Pancreas (tissue), 10 donors: ENCODE data around the gene PRDM5. TPM values are rescaled to one million over a fixed set of nuclear protein-coding genes. Genes with fewer than 3 reads are reported as not detected.

Experiments used
- ATAC-seq, 4 donors: fragments of 200-7000 bp; cut with Tn5 transposase; one replicate each; pipeline versions ENCODE4 v1.8.0 to v1.9.1; 2020; ENCODE audit warnings: mild to moderate bottlenecking in 4 of 4, moderate library complexity in 4 of 4
- DNase-seq, 6 donors: peaks; one replicate each; pipeline ENCODE4 v3.0.0-alpha.2; 2020
- FAIRE-seq: peaks from 2 replicates; lab custom pipeline; 2012; peaks lifted over from hg19 to GRCh38; lab: Jason Lieb, UNC
- H3K27ac ChIP-seq, 4 donors: fragments of 200-600 bp; sonication (generic); 1 replicate in 3 of 4; 2 replicates in 1 of 4; pipeline versions ENCODE4 v1.5.0 to v1.8.0; 2020
- H3K27me3 ChIP-seq, 4 donors: fragments of 200-600 bp; one replicate each; pipeline ENCODE4 v1.8.0; 2021
- H3K36me3 ChIP-seq, 3 donors: fragments of 200-600 bp; sonication (generic) in 1 of 3; one replicate each; pipeline versions ENCODE4 v1.5.0 to v1.8.0; 2020 to 2021
- H3K4me1 ChIP-seq, 3 donors: fragments of 200-600 bp; one replicate each; pipeline ENCODE4 v1.8.0; 2021
- H3K4me3 ChIP-seq, 4 donors: fragments of 200-600 bp; sonication (generic) in 2 of 4; one replicate each; pipeline versions ENCODE4 v1.5.0 to v1.8.0; 2020 to 2021
- H3K9me3 ChIP-seq, 4 donors: fragments of 200-600 bp; one replicate each; pipeline ENCODE4 v1.8.0; 2021
- WGBS, 2 donors: extraction: QIAGEN DNeasy Blood & Tissue Kit; methylation state at CpG; one replicate each; pipeline ENCODE4 v1.1.7; 2013; 5-methylcytosine and 5-hydroxymethylcytosine counted together
- intact Hi-C, 3 donors: fragments of 100-400 bp; cut with DNase I; formaldehyde crosslinking; loops; one replicate each; pipeline versions ENCODE4 v1.11.1 to v1.14.2; 2022
- polyA plus RNA-seq, 2 donors: library from polyadenylated mRNA; stranded (reverse); fragments of 200-250 nt; gene quantifications; one replicate each; pipeline ENCODE4 v1.2.3, GENCODE V29; 2013
- total RNA-seq, 6 donors: library from RNA; stranded (reverse); fragmentation: NEBNext Ultra II Directional in 4 of 6; extraction: Animal tissue kit (Norgen Biotek cat#: 25700) in 4 of 6; gene quantifications; one replicate each; pipeline versions ENCODE4 v1.2.1 to v1.2.4, GENCODE V29; 2021 to 2023
- TF ChIP-seq, protein P1 (sequence below), 4 donors: fragments of 200-600 bp; sonication (generic) in 3 of 4; IDR thresholded peaks; one replicate each; pipeline versions ENCODE4 v1.5.0 to v1.8.0; 2021; ENCODE audit warnings: antibody characterized with exemption in 4 of 4
- donor health status: healthy with polysubstance abuse.
- donor health status: DM: no; HTN: no; CAD: no; lungs with moderate emphysema.
- donor health status: DM: no; HTN: no; CAD: no.
- donor health status: control.
- donor health status: control.
- donor health status: Bipolar disorder and iron deficiency.
- donor health status: DM: yes; HTN: yes; CAD: no.
- donor health status: DM: no; HTN: no; CAD: no.
- donor health status: DM: no; HTN: no; CAD: no.
- donor health status: DM: yes; HTN: yes; CAD: no.

Gene PRDM5
- total and polyA plus RNA-seq, 8 donors, result 2.7 to 13.2 (median 9.5) TPM

DNA sequence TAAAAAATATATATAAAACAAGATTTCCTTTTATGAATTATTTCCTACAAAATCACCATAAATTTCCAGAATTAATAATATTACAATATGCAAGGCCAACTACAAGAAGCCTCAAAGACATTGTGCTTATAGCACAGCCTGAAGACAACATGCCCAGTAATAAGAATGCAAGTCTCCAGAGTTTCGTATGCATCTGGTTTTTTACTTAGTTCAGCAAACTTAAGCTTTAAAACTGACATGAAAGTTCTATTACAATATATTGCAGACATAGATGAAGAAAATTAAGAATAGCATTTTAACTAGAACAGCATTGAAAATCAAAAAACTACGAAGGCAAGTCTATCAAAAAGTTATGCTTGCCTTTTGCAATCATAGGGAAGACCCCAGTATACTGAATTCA, 107.6 kb downstream of the PRDM5 start:
- Histone ChIP-seq H3K27me3 (no peaks in the 10 kb centered on the region), H3K9me3 (no peaks in the 10 kb centered on the region), H3K36me3 (no peaks in the 10 kb centered on the region), H3K4me3 (no peak overlapping the region), H3K4me1 (no peaks in the 10 kb centered on the region), H3K27ac (no peak overlapping the region)
- TF ChIP-seq, protein P1, sequence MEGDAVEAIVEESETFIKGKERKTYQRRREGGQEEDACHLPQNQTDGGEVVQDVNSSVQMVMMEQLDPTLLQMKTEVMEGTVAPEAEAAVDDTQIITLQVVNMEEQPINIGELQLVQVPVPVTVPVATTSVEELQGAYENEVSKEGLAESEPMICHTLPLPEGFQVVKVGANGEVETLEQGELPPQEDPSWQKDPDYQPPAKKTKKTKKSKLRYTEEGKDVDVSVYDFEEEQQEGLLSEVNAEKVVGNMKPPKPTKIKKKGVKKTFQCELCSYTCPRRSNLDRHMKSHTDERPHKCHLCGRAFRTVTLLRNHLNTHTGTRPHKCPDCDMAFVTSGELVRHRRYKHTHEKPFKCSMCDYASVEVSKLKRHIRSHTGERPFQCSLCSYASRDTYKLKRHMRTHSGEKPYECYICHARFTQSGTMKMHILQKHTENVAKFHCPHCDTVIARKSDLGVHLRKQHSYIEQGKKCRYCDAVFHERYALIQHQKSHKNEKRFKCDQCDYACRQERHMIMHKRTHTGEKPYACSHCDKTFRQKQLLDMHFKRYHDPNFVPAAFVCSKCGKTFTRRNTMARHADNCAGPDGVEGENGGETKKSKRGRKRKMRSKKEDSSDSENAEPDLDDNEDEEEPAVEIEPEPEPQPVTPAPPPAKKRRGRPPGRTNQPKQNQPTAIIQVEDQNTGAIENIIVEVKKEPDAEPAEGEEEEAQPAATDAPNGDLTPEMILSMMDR (IDR thresholded peaks at IDR 0.05), result no peak
- FAIRE-seq (no peak), DNase-seq (no peak), ATAC-seq (no peak)
- 96 to 97% methylated on average over 2 of the region's 2 CpGs for WGBS, 2 donors
- intact Hi-C loops, result no loop called here

DNA sequence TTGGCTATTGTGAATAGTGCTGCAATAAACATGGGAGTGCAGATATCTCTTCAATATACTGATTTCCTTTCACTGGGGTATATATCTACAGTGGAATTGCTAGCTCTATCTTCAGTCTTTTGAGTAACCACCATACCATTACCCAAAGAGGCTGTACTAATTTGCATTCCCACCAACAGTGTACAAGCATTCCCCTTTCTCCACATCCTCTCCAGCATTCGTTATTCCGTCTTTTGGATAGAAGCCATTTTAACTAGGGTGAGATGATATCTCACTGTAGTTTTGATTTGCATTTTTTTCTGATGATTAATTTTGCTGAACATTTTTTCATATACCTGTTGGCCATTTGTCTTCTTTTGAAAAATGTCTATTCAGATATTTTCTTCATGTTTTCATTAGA, 110.3 kb downstream of the PRDM5 start:
- TF ChIP-seq, protein P1 (IDR thresholded peaks at IDR 0.05), result no peak
- peaks cover 0 to 11% (median 0%) of the 10 kb centered on the region in 3 donors for H3K36me3 ChIP-seq
- no peak for ATAC-seq
- no peak overlapping the region for H3K27ac ChIP-seq
- H3K4me1 ChIP-seq, result no peaks in the 10 kb centered on the region
- intact Hi-C loops, result no loop called here
- 91 to 96% methylated on average over 2 of the region's 2 CpGs for WGBS, 2 donors
- no peak for DNase-seq
- H3K27me3 ChIP-seq, result no peaks in the 10 kb centered on the region
- FAIRE-seq, result no peak
- no peaks in the 10 kb centered on the region for H3K9me3 ChIP-seq
- no peak overlapping the region for H3K4me3 ChIP-seq

DNA sequence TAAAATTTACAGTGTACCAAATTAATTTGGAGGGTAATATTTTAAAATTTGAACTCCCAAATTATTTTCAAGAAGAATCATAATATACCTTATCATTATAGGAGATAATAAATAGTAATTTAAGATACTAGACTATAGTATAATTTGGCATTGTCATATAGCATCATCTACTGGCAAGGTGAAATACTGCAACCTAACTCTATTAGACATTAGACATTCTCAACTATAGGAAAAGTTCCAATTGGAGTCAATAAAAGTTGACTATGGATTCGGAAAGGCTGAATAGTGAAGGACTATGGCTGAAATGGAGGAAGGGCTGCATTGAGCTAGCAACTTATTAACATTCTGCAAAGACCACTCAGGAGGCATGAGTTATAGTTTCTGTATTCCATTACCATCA, 113.0 kb downstream of the PRDM5 start:
- no peaks in the 10 kb centered on the region for H3K4me1 ChIP-seq
- intact Hi-C loops, result no loop called here
- H3K36me3 ChIP-seq, result peaks cover 0 to 13% (median 0%) of the 10 kb centered on the region in 3 donors
- H3K27me3 ChIP-seq, result no peaks in the 10 kb centered on the region
- DNase-seq (no peak), FAIRE-seq (no peak), ATAC-seq (no peak)
- H3K27ac ChIP-seq, result no peak overlapping the region
- no peaks in the 10 kb centered on the region for H3K9me3 ChIP-seq
- H3K4me3 ChIP-seq, result no peak overlapping the region
- TF ChIP-seq, protein P1 (IDR thresholded peaks at IDR 0.05), result no peak
- WGBS, 2 donors, result 92 to 95% methylated on average over 1 of the region's 1 CpG

DNA sequence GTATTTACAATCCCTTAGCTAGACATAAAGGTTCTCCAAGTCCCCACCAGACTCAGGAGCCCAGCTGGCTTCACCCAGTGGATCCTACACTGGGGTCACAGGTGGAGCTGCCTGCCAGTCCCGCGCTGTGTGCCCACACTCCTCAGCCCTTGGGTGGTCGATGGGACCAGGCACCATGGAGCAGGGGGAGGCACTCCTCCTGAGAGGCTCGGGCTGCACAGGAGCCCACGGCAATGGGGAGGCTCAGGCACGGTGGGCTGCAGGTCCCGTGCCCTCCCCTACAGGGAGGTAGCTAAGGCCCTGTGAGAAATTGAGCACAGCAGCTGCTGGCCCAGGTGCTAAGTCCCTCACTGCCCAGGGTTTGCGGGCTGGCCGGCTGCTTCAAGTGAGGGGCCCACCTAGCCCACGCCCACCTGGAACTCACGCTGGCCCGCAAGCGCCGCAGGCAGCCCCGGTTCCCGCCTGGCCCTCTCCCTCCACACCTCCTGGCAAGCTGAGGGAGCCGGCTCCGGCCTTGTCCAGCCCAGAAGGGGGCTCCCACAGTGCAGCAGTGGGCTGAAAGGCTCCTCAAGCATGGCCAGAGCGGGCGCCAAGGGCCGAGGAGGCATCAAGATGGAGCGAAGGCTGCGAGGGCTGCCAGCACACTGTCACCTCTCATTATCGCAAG, 113.9 kb downstream of the PRDM5 start:
- no peak overlapping the region for H3K4me3 ChIP-seq
- no peak overlapping the region for H3K27ac ChIP-seq
- ATAC-seq, result no peak
- TF ChIP-seq, protein P1 (IDR thresholded peaks at IDR 0.05), result no peak
- no peaks in the 10 kb centered on the region for H3K9me3 ChIP-seq
- DNase-seq, result peak in 3 of 6 donors; percentile 20 to 56 (median 49)
- 95 to 98% methylated on average over 24 of the region's 24 CpGs for WGBS, 2 donors
- peaks cover 0 to 13% (median 0%) of the 10 kb centered on the region in 3 donors for H3K36me3 ChIP-seq
- no peaks in the 10 kb centered on the region for H3K27me3 ChIP-seq
- intact Hi-C loops, result no loop called here
- FAIRE-seq, result no peak
- no peaks in the 10 kb centered on the region for H3K4me1 ChIP-seq

DNA sequence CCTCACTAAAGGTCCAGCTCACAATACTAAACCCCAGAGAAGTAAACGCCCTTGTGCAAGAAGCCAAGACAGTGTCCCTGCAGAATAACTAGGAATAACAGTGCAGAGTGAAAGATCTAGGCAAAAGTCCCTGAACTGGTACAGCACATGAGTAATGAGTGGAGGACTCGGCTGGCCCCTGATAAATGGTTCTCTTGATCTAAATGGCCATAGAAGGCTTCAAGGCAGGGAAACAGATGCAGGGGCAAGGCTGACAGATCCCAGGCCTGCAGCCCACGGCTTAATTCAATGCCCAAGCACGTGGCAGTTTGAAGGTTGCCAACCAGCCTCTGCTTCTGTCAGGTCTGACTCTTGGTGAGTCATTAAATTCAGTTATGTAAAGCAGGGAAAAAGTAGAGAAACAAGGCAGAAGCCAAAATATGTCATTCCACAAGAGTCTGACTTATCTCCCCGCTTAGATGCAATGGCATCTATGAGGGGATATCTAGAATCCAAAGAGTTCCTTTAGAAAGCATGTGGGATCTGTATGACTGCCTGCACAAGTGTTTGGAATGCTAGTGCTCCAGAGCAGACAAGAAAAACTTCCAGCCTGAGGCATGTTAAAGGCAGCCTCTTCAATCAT, 121.3 kb downstream of the PRDM5 start:
- Histone ChIP-seq H3K27me3 (no peaks in the 10 kb centered on the region), H3K36me3 (no peaks in the 10 kb centered on the region), H3K4me1 (no peaks in the 10 kb centered on the region), H3K27ac (no peak overlapping the region), H3K4me3 (no peak overlapping the region), H3K9me3 (no peaks in the 10 kb centered on the region)
- intact Hi-C loops, result no loop called here
- TF ChIP-seq, protein P1 (IDR thresholded peaks at IDR 0.05), result no peak
- DNase-seq, result no peak
- 79% methylated on average over 5 of the region's 5 CpGs for WGBS, 2 donors
- no peak for FAIRE-seq
- peak in 2 of 4 donors; percentile 11 to 25 for ATAC-seq
